Panc1 (cell line): ENCODE data around the gene CCDC157. TPM values are rescaled to one million over a fixed set of nuclear protein-coding genes. Genes with fewer than 3 reads are reported as not detected.

Source experiments
- ATAC-seq: fragments of 200-7000 bp; cut with Tn5 transposase; 2 replicates; pipeline ENCODE4 v1.9.1; 2020; ENCODE audit warnings: mild to moderate bottlenecking, moderate library complexity
- BruUV-seq: library from RNA; stranded (reverse); fragments of 400-500 nt; replicated peaks from 2 replicates; lab custom pipeline; 2021; lab: Mats Ljungman, UMichigan
- CTCF ChIA-PET: fragments of 300-600 bp; sonication (Branson Sonifier 250); formaldehyde crosslinking; loops from one replicate; lab custom pipeline; 2022; ENCODE audit warnings: antibody characterized with exemption; lab: Charles Lee
- POLR2A ChIA-PET: fragments of 300-600 bp; sonication (Branson Sonifier 250); formaldehyde crosslinking; loops from one replicate; lab custom pipeline; 2022; ENCODE audit warnings: antibody characterized with exemption; lab: Charles Lee
- DNase-seq: peaks from one replicate; pipeline ENCODE4 v3.0.0-alpha.2; 2010; ENCODE audit warnings: low read depth, low spot score
- H3K27ac ChIP-seq: 2 replicates; pipeline ENCODE4 v1.5.1; 2011; ENCODE audit warnings: mild to moderate bottlenecking, low read length, inconsistent platforms
- H3K27me3 ChIP-seq: fragments of 200-500 bp; sonication (Bioruptor generic); 2 replicates; pipeline ENCODE4 v1.6.0; 2014; ENCODE audit warnings: low read length, inconsistent platforms; ENCODE audit not compliant: control insufficient read depth, insufficient read depth
- H3K36me3 ChIP-seq: fragments of 200-500 bp; sonication (Bioruptor generic); 2 replicates; pipeline ENCODE4 v1.5.1; 2014; ENCODE audit warnings: inconsistent platforms, mild to moderate bottlenecking, low read length, moderate library complexity; ENCODE audit not compliant: control insufficient read depth, insufficient read depth
- H3K4me1 ChIP-seq: 2 replicates; pipeline ENCODE4 v1.5.1; 2011; ENCODE audit warnings: inconsistent platforms, mild to moderate bottlenecking, low read length, moderate library complexity; ENCODE audit not compliant: control insufficient read depth, insufficient read depth
- H3K4me3 ChIP-seq, 2 experiments: 2 replicates each; pipeline ENCODE4 v1.5.1; 2011 to 2012; ENCODE audit warnings: low read depth in 2 of 2, low read length in 2 of 2, mild to moderate bottlenecking in 2 of 2, inconsistent platforms in 1 of 2, moderate library complexity in 1 of 2
- H3K9me3 ChIP-seq: fragments of 200-500 bp; sonication (Bioruptor generic); 2 replicates; pipeline ENCODE4 v1.5.1; 2014; ENCODE audit warnings: low read depth, mild to moderate bottlenecking, inconsistent platforms, low read length, moderate library complexity; ENCODE audit not compliant: control insufficient read depth, insufficient read depth
- POLR2AphosphoS5 ChIP-seq: IDR thresholded peaks from 2 replicates; pipeline ENCODE4 v1.6.1; 2012; ENCODE audit warnings: mild to moderate bottlenecking, low read depth, low read length, moderate library complexity
- SIN3A ChIP-seq: IDR thresholded peaks from 2 replicates; pipeline ENCODE4 v1.6.1; 2012; ENCODE audit warnings: low read depth, mild to moderate bottlenecking, low read length, moderate library complexity, borderline replicate concordance; ENCODE audit not compliant: insufficient read depth
- TCF7L2 ChIP-seq: IDR thresholded peaks from 2 replicates; pipeline ENCODE4 v1.6.1; 2011; ENCODE audit warnings: mild to moderate bottlenecking, low read depth, low read length, inconsistent platforms
- in situ Hi-C: cut with HindIII; loops from 2 replicates; pipeline ENCODE4 v1.10.0; 2016; ENCODE audit warnings: low sequenced_read_pairs, low pct_unique_long_range_greater_than_20kb
- intact Hi-C: fragments of 100-400 bp; cut with micrococcal nuclease; formaldehyde crosslinking; loops from one replicate; pipeline ENCODE4 v1.10.0; 2022; ENCODE audit not compliant: unreplicated experiment
- total RNA-seq: library from RNA; stranded (reverse); gene quantifications from one replicate; pipeline ENCODE4 v1.2.1, GENCODE V29; 2021; ENCODE audit not compliant: unreplicated experiment
- TF ChIP-seq, protein P1 (sequence below): fragments of 450-650 bp; IDR thresholded peaks from 2 replicates; pipeline ENCODE4 v1.5.1; 2017; ENCODE audit warnings: mild to moderate bottlenecking
- TF ChIP-seq, protein P2 (sequence below), 2 experiments: IDR thresholded peaks; 2 replicates each; pipeline ENCODE4 v1.6.1; 2011 to 2012; ENCODE audit warnings: low read depth in 2 of 2, control low read depth in 1 of 2, low read length in 1 of 2, mild to moderate bottlenecking in 1 of 2, moderate library complexity in 1 of 2; ENCODE audit not compliant: insufficient read depth in 1 of 2

CCDC157 gene
- total RNA-seq, 1 experiment from 2014 or later, result 2.1 TPM

DNA sequence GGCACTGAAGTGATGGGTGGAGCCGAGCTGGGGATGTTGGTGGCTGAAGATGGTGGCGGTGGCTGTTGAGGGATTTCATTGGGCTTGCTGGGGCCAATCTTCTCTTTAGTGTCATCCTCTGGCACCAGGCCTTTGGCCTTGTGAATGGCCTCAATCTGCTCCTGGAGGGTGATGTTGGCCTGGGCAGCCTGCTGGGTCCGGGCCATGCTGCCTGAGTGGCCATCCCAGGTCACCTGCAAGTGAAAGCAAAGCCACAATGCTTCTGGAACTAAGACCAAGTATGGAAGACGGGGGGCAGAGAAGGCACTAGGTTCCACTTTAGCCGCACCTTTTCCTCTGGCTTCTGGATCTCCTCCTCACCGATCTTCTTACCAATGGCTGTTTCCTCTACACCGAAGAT is 18.0 kb upstream of the CCDC157 start:
- POLR2A ChIA-PET, result no interaction called here
- Histone ChIP-seq H3K36me3 (peaks cover 13% of the 10 kb centered on the region), H3K27ac (no peak overlapping the region), H3K9me3 (no peaks in the 10 kb centered on the region), H3K27me3 (no peaks in the 10 kb centered on the region), H3K4me3 (no peak overlapping the region), H3K4me1 (no peaks in the 10 kb centered on the region)
- in situ Hi-C loops, result no loop called here
- no peak for TF ChIP-seq SIN3A
- CTCF ChIA-PET, result no interaction called here
- DNase-seq, result no peak
- no TSS peak for BruUV-seq
- intact Hi-C loops, result no loop called here
- ATAC-seq, result no peak

DNA sequence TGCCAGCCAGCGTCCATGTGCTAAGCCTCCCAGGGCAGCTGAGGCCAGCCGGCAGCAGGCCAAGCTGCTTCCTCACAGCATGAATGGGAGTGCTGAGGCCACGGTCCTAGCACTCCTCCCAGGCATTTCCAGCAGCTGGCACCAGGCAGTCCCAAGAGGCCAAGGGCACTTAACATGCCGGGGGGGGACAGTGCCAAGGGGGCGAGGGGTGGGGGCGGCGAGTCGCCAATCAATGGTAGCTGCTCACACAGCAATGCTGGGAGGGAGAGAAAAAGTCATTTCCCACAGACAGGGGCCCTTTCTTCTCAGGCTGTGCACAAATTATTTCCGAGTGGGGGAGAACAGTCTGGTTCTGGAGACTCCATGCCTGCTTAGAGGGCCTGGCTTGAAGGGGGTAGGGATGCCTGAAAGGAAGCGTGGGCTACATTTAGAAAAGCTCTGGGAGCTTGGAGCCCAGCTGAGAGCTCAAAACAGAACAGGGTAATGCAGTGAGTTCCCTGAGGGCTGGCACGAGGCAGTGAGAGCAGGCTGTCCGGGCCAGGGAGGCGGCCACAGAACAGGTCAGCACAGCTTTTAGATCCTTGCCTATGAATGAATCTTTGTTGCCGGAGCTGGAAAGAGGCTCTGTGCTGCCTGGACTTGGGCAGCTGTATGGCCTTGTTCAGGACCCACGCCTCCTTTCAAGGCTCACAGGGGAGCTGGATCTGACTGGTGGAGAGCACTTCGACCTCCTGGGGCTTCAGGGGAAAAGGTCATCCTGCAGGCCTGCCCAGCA is 15.7 kb upstream of the CCDC157 start:
- TF ChIP-seq POLR2AphosphoS5, result no peak
- TF ChIP-seq, protein P1, sequence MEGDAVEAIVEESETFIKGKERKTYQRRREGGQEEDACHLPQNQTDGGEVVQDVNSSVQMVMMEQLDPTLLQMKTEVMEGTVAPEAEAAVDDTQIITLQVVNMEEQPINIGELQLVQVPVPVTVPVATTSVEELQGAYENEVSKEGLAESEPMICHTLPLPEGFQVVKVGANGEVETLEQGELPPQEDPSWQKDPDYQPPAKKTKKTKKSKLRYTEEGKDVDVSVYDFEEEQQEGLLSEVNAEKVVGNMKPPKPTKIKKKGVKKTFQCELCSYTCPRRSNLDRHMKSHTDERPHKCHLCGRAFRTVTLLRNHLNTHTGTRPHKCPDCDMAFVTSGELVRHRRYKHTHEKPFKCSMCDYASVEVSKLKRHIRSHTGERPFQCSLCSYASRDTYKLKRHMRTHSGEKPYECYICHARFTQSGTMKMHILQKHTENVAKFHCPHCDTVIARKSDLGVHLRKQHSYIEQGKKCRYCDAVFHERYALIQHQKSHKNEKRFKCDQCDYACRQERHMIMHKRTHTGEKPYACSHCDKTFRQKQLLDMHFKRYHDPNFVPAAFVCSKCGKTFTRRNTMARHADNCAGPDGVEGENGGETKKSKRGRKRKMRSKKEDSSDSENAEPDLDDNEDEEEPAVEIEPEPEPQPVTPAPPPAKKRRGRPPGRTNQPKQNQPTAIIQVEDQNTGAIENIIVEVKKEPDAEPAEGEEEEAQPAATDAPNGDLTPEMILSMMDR, result no peak
- TF ChIP-seq, protein P2, sequence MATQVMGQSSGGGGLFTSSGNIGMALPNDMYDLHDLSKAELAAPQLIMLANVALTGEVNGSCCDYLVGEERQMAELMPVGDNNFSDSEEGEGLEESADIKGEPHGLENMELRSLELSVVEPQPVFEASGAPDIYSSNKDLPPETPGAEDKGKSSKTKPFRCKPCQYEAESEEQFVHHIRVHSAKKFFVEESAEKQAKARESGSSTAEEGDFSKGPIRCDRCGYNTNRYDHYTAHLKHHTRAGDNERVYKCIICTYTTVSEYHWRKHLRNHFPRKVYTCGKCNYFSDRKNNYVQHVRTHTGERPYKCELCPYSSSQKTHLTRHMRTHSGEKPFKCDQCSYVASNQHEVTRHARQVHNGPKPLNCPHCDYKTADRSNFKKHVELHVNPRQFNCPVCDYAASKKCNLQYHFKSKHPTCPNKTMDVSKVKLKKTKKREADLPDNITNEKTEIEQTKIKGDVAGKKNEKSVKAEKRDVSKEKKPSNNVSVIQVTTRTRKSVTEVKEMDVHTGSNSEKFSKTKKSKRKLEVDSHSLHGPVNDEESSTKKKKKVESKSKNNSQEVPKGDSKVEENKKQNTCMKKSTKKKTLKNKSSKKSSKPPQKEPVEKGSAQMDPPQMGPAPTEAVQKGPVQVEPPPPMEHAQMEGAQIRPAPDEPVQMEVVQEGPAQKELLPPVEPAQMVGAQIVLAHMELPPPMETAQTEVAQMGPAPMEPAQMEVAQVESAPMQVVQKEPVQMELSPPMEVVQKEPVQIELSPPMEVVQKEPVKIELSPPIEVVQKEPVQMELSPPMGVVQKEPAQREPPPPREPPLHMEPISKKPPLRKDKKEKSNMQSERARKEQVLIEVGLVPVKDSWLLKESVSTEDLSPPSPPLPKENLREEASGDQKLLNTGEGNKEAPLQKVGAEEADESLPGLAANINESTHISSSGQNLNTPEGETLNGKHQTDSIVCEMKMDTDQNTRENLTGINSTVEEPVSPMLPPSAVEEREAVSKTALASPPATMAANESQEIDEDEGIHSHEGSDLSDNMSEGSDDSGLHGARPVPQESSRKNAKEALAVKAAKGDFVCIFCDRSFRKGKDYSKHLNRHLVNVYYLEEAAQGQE (IDR thresholded peaks at IDR 0.05; ENCODE audit: insufficient read depth in 1 of 2, low read depth in 2 of 2, low read length in 1 of 2), result no peak
- no peak for TF ChIP-seq SIN3A
- TF ChIP-seq TCF7L2, result no peak
- in situ Hi-C loops (no loop called here), intact Hi-C loops (no loop called here)
- ChIA-PET POLR2A (no interaction called here), CTCF (no interaction called here)
- no peaks in the 10 kb centered on the region for H3K4me1 ChIP-seq
- H3K4me3 ChIP-seq, result no peak overlapping the region
- DNase-seq, result no peak
- no peak overlapping the region for H3K27ac ChIP-seq
- no peaks in the 10 kb centered on the region for H3K9me3 ChIP-seq
- peaks cover 27% of the 10 kb centered on the region for H3K36me3 ChIP-seq
- BruUV-seq, result no TSS peak
- H3K27me3 ChIP-seq, result no peaks in the 10 kb centered on the region
- ATAC-seq, result no peak
